ENCODE results near the gene CGN. TPM values are rescaled to one million over a fixed set of nuclear protein-coding genes. Genes with fewer than 3 reads are reported as not detected.

Gene CGN
- total and polyA plus RNA-seq, 2 donors (not counting 1 experiment from before 2014, with no cell fraction given) = 0.22 to 0.81 TPM

DNA sequence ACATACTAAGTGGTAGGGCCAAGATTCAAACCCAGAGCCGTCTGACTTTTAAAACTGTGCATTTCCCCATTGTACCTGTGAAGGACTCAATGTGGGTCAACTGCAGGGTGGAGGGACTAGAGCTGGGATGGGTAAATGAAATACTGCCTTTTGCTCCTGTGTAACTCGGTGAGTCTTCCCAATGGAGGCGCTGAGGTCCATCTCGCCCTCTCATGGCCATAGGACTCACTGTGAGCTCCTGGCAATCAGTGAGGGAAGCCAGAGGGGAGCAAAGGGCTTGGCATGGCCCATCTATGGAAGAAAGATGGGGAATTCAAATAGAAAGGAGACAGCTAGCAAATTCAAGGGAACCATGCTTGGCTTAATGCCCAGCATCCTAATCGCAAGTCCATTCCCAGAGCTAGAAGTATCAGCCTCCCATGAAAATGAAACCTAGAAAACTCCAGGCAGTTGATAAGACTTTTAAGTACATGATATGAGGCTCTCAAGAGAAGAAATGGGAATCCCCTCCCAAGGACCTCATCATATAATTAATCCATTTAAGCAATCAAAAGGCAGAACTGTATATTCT is 25.4 kb upstream of the CGN start:
- Mint-ChIP-seq H3K4me3 (no peak overlapping the region), H3K27ac (no peak overlapping the region), H3K27me3 (peaks cover 6% of the 10 kb centered on the region), H3K4me1 (no peaks in the 10 kb centered on the region), H3K9me3 (ENCODE audit: insufficient read depth) (peaks cover 2% of the 10 kb centered on the region)
- peaks cover 0 to 10% (median 7%) of the 10 kb centered on the region in 3 donors for H3K9me3 ChIP-seq (ENCODE audit: control extremely low read depth in 1 of 3, control insufficient read depth in 2 of 3, insufficient read depth in 1 of 3, low read length in 2 of 3)
- no peak for ATAC-seq (ENCODE audit: low read depth)
- ChIA-PET CTCF (no interaction called here), POLR2A (no interaction called here)
- no peak overlapping the region for H3K27ac ChIP-seq (ENCODE audit: low read length in 2 of 2)
- H4K20me1 ChIP-seq (ENCODE audit: control insufficient read depth, insufficient read depth, low read length, poor library complexity, severe bottlenecking) = no peaks in the 10 kb centered on the region
- H3K27me3 ChIP-seq (replicated peaks in 1 of 4; ENCODE audit: control extremely low read depth in 1 of 4, control insufficient read depth in 3 of 4, insufficient read depth in 4 of 4, low read length in 3 of 4) = no peaks in the 10 kb centered on the region
- no peak overlapping the region for H3K4me2 ChIP-seq (replicated peaks; ENCODE audit: low read depth, low read length, poor library complexity, severe bottlenecking)
- H3K9ac ChIP-seq (ENCODE audit: low read length) = no peak overlapping the region
- TF ChIP-seq, protein P1, sequence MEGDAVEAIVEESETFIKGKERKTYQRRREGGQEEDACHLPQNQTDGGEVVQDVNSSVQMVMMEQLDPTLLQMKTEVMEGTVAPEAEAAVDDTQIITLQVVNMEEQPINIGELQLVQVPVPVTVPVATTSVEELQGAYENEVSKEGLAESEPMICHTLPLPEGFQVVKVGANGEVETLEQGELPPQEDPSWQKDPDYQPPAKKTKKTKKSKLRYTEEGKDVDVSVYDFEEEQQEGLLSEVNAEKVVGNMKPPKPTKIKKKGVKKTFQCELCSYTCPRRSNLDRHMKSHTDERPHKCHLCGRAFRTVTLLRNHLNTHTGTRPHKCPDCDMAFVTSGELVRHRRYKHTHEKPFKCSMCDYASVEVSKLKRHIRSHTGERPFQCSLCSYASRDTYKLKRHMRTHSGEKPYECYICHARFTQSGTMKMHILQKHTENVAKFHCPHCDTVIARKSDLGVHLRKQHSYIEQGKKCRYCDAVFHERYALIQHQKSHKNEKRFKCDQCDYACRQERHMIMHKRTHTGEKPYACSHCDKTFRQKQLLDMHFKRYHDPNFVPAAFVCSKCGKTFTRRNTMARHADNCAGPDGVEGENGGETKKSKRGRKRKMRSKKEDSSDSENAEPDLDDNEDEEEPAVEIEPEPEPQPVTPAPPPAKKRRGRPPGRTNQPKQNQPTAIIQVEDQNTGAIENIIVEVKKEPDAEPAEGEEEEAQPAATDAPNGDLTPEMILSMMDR (IDR thresholded peaks at IDR 0.05) = no peak
- no peak for TF ChIP-seq EZH2 (IDR thresholded peaks at IDR 0.05; ENCODE audit: borderline replicate concordance, insufficient read depth, low read depth, low read length, poor library complexity, severe bottlenecking)
- H3K79me2 ChIP-seq (ENCODE audit: control insufficient read depth, insufficient read depth, low read length) = no peaks in the 10 kb centered on the region
- WGBS (ENCODE audit: insufficient coverage) = 96% methylated on average over 4 of the region's 5 CpGs
- intact Hi-C loops (cut with micrococcal nuclease) = no loop called here
- DNase-seq = no peak
- no peak overlapping the region for H3K4me3 ChIP-seq (ENCODE audit: control extremely low read depth in 1 of 5, extremely low read depth in 1 of 5, insufficient read depth in 1 of 5, low read depth in 2 of 5, low read length in 4 of 5)
- H3K4me1 ChIP-seq (ENCODE audit: control insufficient read depth in 2 of 2, insufficient read depth in 2 of 2, low read length in 2 of 2) = no peaks in the 10 kb centered on the region
- no peaks in the 10 kb centered on the region for H3K36me3 ChIP-seq (replicated peaks in 1 of 2; ENCODE audit: control extremely low read depth in 1 of 2, control insufficient read depth in 1 of 2, extremely low read depth in 1 of 2, insufficient read depth in 2 of 2, low read length in 1 of 2)
- no peak overlapping the region for H2AFZ ChIP-seq (ENCODE audit: insufficient read depth, low read depth, low read length, poor library complexity, severe bottlenecking)

DNA sequence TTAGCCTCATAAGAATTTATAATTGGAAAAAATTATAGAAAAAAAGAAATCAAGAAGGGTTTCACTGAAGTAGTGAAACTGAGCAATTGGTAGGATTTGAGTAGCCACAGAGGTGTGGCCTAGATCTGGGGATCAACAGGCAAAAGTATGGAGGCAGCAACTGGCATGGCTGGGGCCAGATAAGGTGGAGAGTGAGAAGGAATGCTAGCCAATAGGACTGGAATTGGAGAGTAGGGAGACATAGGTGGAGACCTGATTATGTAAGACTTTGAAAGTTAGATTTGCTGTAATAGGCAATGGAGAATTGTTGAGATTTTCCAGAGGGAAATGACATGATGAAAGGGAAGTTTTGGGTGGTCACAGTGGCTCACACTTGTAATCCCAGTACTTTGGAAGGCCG is 24.6 kb upstream of the CGN start:
- DNase-seq (no peak), ATAC-seq (ENCODE audit: low read depth) (no peak)
- WGBS (ENCODE audit: insufficient coverage) = 100% methylated on average over 1 of the region's 1 CpG
- Mint-ChIP-seq H3K9me3 (ENCODE audit: insufficient read depth) (peaks cover 2% of the 10 kb centered on the region), H3K27me3 (peaks cover 7% of the 10 kb centered on the region), H3K4me1 (no peaks in the 10 kb centered on the region), H3K27ac (no peak overlapping the region), H3K4me3 (no peak overlapping the region)
- Histone ChIP-seq H3K27me3 (replicated peaks in 1 of 4; ENCODE audit: control extremely low read depth in 1 of 4, control insufficient read depth in 3 of 4, insufficient read depth in 4 of 4, low read length in 3 of 4) (no peaks in the 10 kb centered on the region), H3K36me3 (replicated peaks in 1 of 2; ENCODE audit: control extremely low read depth in 1 of 2, control insufficient read depth in 1 of 2, extremely low read depth in 1 of 2, insufficient read depth in 2 of 2, low read length in 1 of 2) (no peaks in the 10 kb centered on the region), H2AFZ (ENCODE audit: insufficient read depth, low read depth, low read length, poor library complexity, severe bottlenecking) (no peak overlapping the region), H3K27ac (ENCODE audit: low read length in 2 of 2) (no peak overlapping the region), H3K4me2 (replicated peaks; ENCODE audit: low read depth, low read length, poor library complexity, severe bottlenecking) (no peak overlapping the region), H3K4me1 (ENCODE audit: control insufficient read depth in 2 of 2, insufficient read depth in 2 of 2, low read length in 2 of 2) (no peaks in the 10 kb centered on the region), H3K4me3 (ENCODE audit: control extremely low read depth in 1 of 5, extremely low read depth in 1 of 5, insufficient read depth in 1 of 5, low read depth in 2 of 5, low read length in 4 of 5) (no peak overlapping the region), H3K9me3 (ENCODE audit: control extremely low read depth in 1 of 3, control insufficient read depth in 2 of 3, insufficient read depth in 1 of 3, low read length in 2 of 3) (peaks cover 0 to 7% (median 6%) of the 10 kb centered on the region in 3 donors), H4K20me1 (ENCODE audit: control insufficient read depth, insufficient read depth, low read length, poor library complexity, severe bottlenecking) (no peaks in the 10 kb centered on the region), H3K79me2 (ENCODE audit: control insufficient read depth, insufficient read depth, low read length) (no peaks in the 10 kb centered on the region), H3K9ac (ENCODE audit: low read length) (no peak overlapping the region)
- intact Hi-C loops (cut with micrococcal nuclease) = no loop called here
- POLR2A ChIA-PET = no interaction called here
- CTCF ChIA-PET = no interaction called here
- no peak for TF ChIP-seq EZH2 (IDR thresholded peaks at IDR 0.05; ENCODE audit: borderline replicate concordance, insufficient read depth, low read depth, low read length, poor library complexity, severe bottlenecking)
- TF ChIP-seq, protein P1 (IDR thresholded peaks at IDR 0.05) = no peak
